Lung (tissue), 12 donors: ENCODE results near the gene AADAT. TPM values are rescaled to one million over a fixed set of nuclear protein-coding genes. Genes with fewer than 3 reads are reported as not detected.
"Not testable (repeated sequence)": the region's sequence is repeated elsewhere in the genome, so short reads cannot be mapped to it uniquely, and the experiment has no call there.

ENCODE experiments used
- ATAC-seq: fragments of 200-7000 bp; cut with Tn5 transposase; one replicate; pipeline ENCODE4 v1.9.1; 2020; ENCODE audit warnings: moderate number of reproducible peaks; ENCODE audit not compliant: insufficient read depth, low FRiP score
- DNase-seq, 3 donors: peaks; one replicate each; pipeline ENCODE4 v3.0.0-alpha.2; 2013 to 2017
- H3K27ac ChIP-seq, 2 donors: one replicate each; pipeline ENCODE4 v1.5.1; 2013; ENCODE audit warnings: mild to moderate bottlenecking in 2 of 2, moderate library complexity in 2 of 2, control low read depth in 1 of 2, inconsistent platforms in 1 of 2, low read depth in 1 of 2, low read length in 1 of 2
- H3K27me3 ChIP-seq, 3 donors: one replicate each; pipeline ENCODE4 v1.5.1; 2013; ENCODE audit warnings: low read length in 2 of 3; ENCODE audit not compliant: control insufficient read depth in 3 of 3, insufficient read depth in 3 of 3
- H3K36me3 ChIP-seq, 4 donors: one replicate each; pipeline ENCODE4 v1.5.1; 2013; ENCODE audit warnings: low read length in 4 of 4, mild to moderate bottlenecking in 1 of 4, moderate library complexity in 1 of 4; ENCODE audit not compliant: control insufficient read depth in 4 of 4, insufficient read depth in 4 of 4
- H3K4me1 ChIP-seq, 5 donors: one replicate each; pipeline ENCODE4 v1.5.1; 2013; ENCODE audit warnings: low read length in 5 of 5, mild to moderate bottlenecking in 2 of 5, moderate library complexity in 1 of 5; ENCODE audit not compliant: control insufficient read depth in 5 of 5, insufficient read depth in 5 of 5
- H3K4me3 ChIP-seq: one replicate; pipeline ENCODE4 v1.5.1; 2013; ENCODE audit warnings: mild to moderate bottlenecking, control low read depth, moderate library complexity
- H3K9ac ChIP-seq, 2 donors: one replicate each; pipeline ENCODE4 v1.5.1; 2013; ENCODE audit warnings: low read length in 2 of 2, control low read depth in 1 of 2; ENCODE audit not compliant: insufficient read depth in 1 of 2
- H3K9me3 ChIP-seq, 4 donors: one replicate each; pipeline ENCODE4 v1.5.1; 2013; ENCODE audit warnings: low read length in 3 of 4, mild to moderate bottlenecking in 1 of 4, moderate library complexity in 1 of 4; ENCODE audit not compliant: control insufficient read depth in 4 of 4, insufficient read depth in 3 of 4
- CTCF ChIP-seq: IDR thresholded peaks from 2 replicates; pipeline ENCODE4 v1.5.1; 2012; ENCODE audit warnings: mild to moderate bottlenecking; ENCODE audit errors: control extremely low read depth, extremely low read depth
- WGBS, 2 donors: extraction: QIAGEN DNeasy Blood & Tissue Kit; methylation state at CpG; one replicate each; pipeline ENCODE4 v1.1.7; 2013; 5-methylcytosine and 5-hydroxymethylcytosine counted together
- polyA plus RNA-seq, 2 donors: library from polyadenylated mRNA; stranded (reverse); fragments of 200-250 nt; gene quantifications; one replicate each; pipeline ENCODE4 v1.2.1, GENCODE V29; 2013
- total RNA-seq, 2 donors: library from RNA; depleted of rRNA in 1 of 2; stranded (reverse); fragments of >200 nt in 1 of 2; gene quantifications; one replicate each; pipeline ENCODE4 v1.2.1, GENCODE V29; 2014 to 2021
- donor health status: control.
- donor health status: control.
- donor health status: Bipolar disorder and iron deficiency.
- donor health status: healthy.
- donor health status: DM: yes; HTN: yes; CAD: no.

AADAT gene
- total and polyA plus RNA-seq, 4 donors, result 2.2 to 14.0 (median 6.8) TPM

GRCh38 chr4:170124406-170124805 is 34.6 kb upstream of the AADAT start:
- no peaks in the 10 kb centered on the region for H3K27me3 ChIP-seq

GRCh38 chr4:170122252-170122651 is 32.5 kb upstream of the AADAT start:
- Histone ChIP-seq H3K9ac (no peak overlapping the region), H3K9me3 (peaks cover 0 to 4% (median 0%) of the 10 kb centered on the region in 4 donors), H3K27ac (no peak overlapping the region), H3K36me3 (no peaks in the 10 kb centered on the region), H3K4me3 (no peak overlapping the region), H3K27me3 (no peaks in the 10 kb centered on the region), H3K4me1 (peaks cover 0 to 5% (median 0%) of the 10 kb centered on the region in 5 donors)
- no peak for TF ChIP-seq CTCF
- DNase-seq, result no peak
- ATAC-seq, result no peak

More at GRCh38 chr4:170124406-170124805, 34.6 kb upstream of the AADAT start:
- Histone ChIP-seq H3K27ac (no peak overlapping the region), H3K36me3 (no peaks in the 10 kb centered on the region), H3K4me1 (peaks cover 0 to 5% (median 0%) of the 10 kb centered on the region in 5 donors), H3K9ac (no peak overlapping the region), H3K9me3 (peaks cover 0 to 4% (median 0%) of the 10 kb centered on the region in 4 donors), H3K4me3 (no peak overlapping the region)
- ATAC-seq (no peak), DNase-seq (peak in 2 of 3 donors; percentile 4 to 20)
- no peak for TF ChIP-seq CTCF

- H3K4me3 ChIP-seq, result no peak overlapping the region
- no peaks in the 10 kb centered on the region for H3K36me3 ChIP-seq
- ATAC-seq, result no peak
- H3K27me3 ChIP-seq, result no peaks in the 10 kb centered on the region
- DNase-seq, result no peak
- H3K9me3 ChIP-seq, result no peaks in the 10 kb centered on the region
- H3K9ac ChIP-seq, result no peak overlapping the region
- no peak for TF ChIP-seq CTCF
- no peaks in the 10 kb centered on the region for H3K4me1 ChIP-seq
- no peak overlapping the region for H3K27ac ChIP-seq
- WGBS, 2 donors, result 89 to 91% methylated on average over 4 of the region's 4 CpGs
Measured at GRCh38 chr4:170114636-170115035, 24.9 kb upstream of the AADAT start.

- not testable (repeated sequence) for H3K9me3 ChIP-seq, H3K27me3 ChIP-seq, H3K36me3 ChIP-seq, DNase-seq, ATAC-seq, H3K9ac ChIP-seq, H3K27ac ChIP-seq, H3K4me1 ChIP-seq, H3K4me3 ChIP-seq
- 44 to 57% methylated on average over 1 of the region's 1 CpG for WGBS, 2 donors
Measured at GRCh38 chr4:170114183-170114582, 24.4 kb upstream of the AADAT start.
